HG03175 (cell line): ENCODE data around the gene COL15A1.
"Not testable (repeated sequence)": the region's sequence is repeated elsewhere in the genome, so short reads cannot be mapped to it uniquely, and the experiment has no call there.

Experiments
- ATAC-seq: cut with Tn5 transposase; IDR thresholded peaks from one replicate; pipeline ENCODE4 v1.9.1; 2021; ENCODE audit warnings: mild to moderate bottlenecking, moderate library complexity; ENCODE audit not compliant: unreplicated experiment

COL15A1 gene

GRCh38 chr9:98943682-98944056 is at the start of gene COL15A1:
TSS of gene COL15A1 (plus strand) at chr9:98943907. CDS start at chr9:98944062, 155 bp downstream.
- ATAC-seq, result no peak

GRCh38 chr9:98894171-98894570 is 49.5 kb upstream of the COL15A1 start:
- no peak for ATAC-seq

GRCh38 chr9:98894761-98895160 is 48.9 kb upstream of the COL15A1 start:
- no peak for ATAC-seq

GRCh38 chr9:98896632-98897031 is 47.1 kb upstream of the COL15A1 start:
- ATAC-seq, result no peak

- ATAC-seq, result no peak
These were observed 46.0 kb upstream of the COL15A1 start for GRCh38 chr9:98897745-98898144.

- ATAC-seq, result no peak
These were observed 44.2 kb upstream of the COL15A1 start for GRCh38 chr9:98899408-98900056.

GRCh38 chr9:98900244-98900643 is 43.5 kb upstream of the COL15A1 start:
- ATAC-seq, result no peak

- ATAC-seq, result no peak
These were observed 43.0 kb upstream of the COL15A1 start for GRCh38 chr9:98900725-98901124.

- not testable (repeated sequence) for ATAC-seq
These were observed 41.9 kb upstream of the COL15A1 start for GRCh38 chr9:98901843-98902242.

GRCh38 chr9:98902516-98902915 is 41.2 kb upstream of the COL15A1 start:
- ATAC-seq, result no peak

GRCh38 chr9:98902925-98903324 is 40.8 kb upstream of the COL15A1 start:
- no peak for ATAC-seq

- no peak for ATAC-seq
These were observed 39.7 kb upstream of the COL15A1 start for GRCh38 chr9:98903961-98904411.

- no peak for ATAC-seq
These were observed 38.7 kb upstream of the COL15A1 start for GRCh38 chr9:98905015-98905414.

- ATAC-seq, result no peak
These were observed 37.2 kb upstream of the COL15A1 start for GRCh38 chr9:98906273-98907040.

- no peak for ATAC-seq
These were observed 36.7 kb upstream of the COL15A1 start for GRCh38 chr9:98907055-98907454.

GRCh38 chr9:98908897-98909634 is 34.6 kb upstream of the COL15A1 start:
- ATAC-seq, result no peak

- no peak for ATAC-seq
These were observed 33.8 kb upstream of the COL15A1 start for GRCh38 chr9:98909935-98910334.

- no peak for ATAC-seq
These were observed 32.7 kb upstream of the COL15A1 start for GRCh38 chr9:98911042-98911441.

- not testable (repeated sequence) for ATAC-seq
These were observed 32.0 kb upstream of the COL15A1 start for GRCh38 chr9:98911738-98912137.

GRCh38 chr9:98912450-98912849 is 31.3 kb upstream of the COL15A1 start:
- ATAC-seq, result no peak

- no peak for ATAC-seq
These were observed 30.7 kb upstream of the COL15A1 start for GRCh38 chr9:98913044-98913443.

- no peak for ATAC-seq
These were observed 30.0 kb upstream of the COL15A1 start for GRCh38 chr9:98913705-98914104.
